ENCODE results near the gene TLE7. TPM values are rescaled to one million over a fixed set of nuclear protein-coding genes. Genes with fewer than 3 reads are reported as not detected.

Gene TLE7
- total RNA-seq, 1 donor from 2014 or later: not detected

GRCh38 chr16:71459510-71459909 is 17.7 kb upstream of the TLE7 start:
- intact Hi-C loops (cut with DNase I): loop anchor here (5.0 kb wide), 1 partner anchor 33 kb away; no protein-coding TSS in a partner anchor
- DNase-seq (no peak), ATAC-seq (ENCODE audit: poor library complexity) (no peak)

- ATAC-seq (ENCODE audit: poor library complexity) (no peak), DNase-seq (no peak)
- intact Hi-C loops (cut with DNase I): loop anchor here (5.0 kb wide), 1 partner anchor 36 kb away; no protein-coding TSS in a partner anchor
Observed at GRCh38 chr16:71456801-71457200, 14.9 kb upstream of the TLE7 start.

GRCh38 chr16:71453036-71453435 is 11.2 kb upstream of the TLE7 start:
- intact Hi-C loops (cut with DNase I): no loop called here
- ATAC-seq (ENCODE audit: poor library complexity) (no peak), DNase-seq (no peak)

- DNase-seq (no peak), ATAC-seq (ENCODE audit: poor library complexity) (no peak)
- intact Hi-C loops (cut with DNase I): no loop called here
Observed at GRCh38 chr16:71449020-71449419, 7.2 kb upstream of the TLE7 start.

- DNase-seq: no peak
- ATAC-seq (ENCODE audit: poor library complexity): no peak
- intact Hi-C loops (cut with DNase I): no loop called here
Observed at GRCh38 chr16:71448274-71448866, 6.5 kb upstream of the TLE7 start.

GRCh38 chr16:71443714-71444113 is 1.9 kb upstream of the TLE7 start:
- no peak for DNase-seq
- intact Hi-C loops (cut with DNase I): no loop called here
- no peak for ATAC-seq (ENCODE audit: poor library complexity)

GRCh38 chr16:71441348-71442050 is 355 bp downstream of the TLE7 start:
- DNase-seq: no peak
- no peak for ATAC-seq (ENCODE audit: poor library complexity)
- intact Hi-C loops (cut with DNase I): no loop called here

- intact Hi-C loops (cut with DNase I): no loop called here
- ATAC-seq (ENCODE audit: poor library complexity) (no peak), DNase-seq (no peak)
Observed at GRCh38 chr16:71440669-71441347, 1.0 kb downstream of the TLE7 start.

- intact Hi-C loops (cut with DNase I): no loop called here
- no peak for DNase-seq
Observed at GRCh38 chr16:71439523-71439922, 2.3 kb downstream of the TLE7 start.

GRCh38 chr16:71436473-71436872 is 5.4 kb downstream of the TLE7 start:
- ATAC-seq (ENCODE audit: poor library complexity) (no peak), DNase-seq (no peak)
- intact Hi-C loops (cut with DNase I): no loop called here

More at GRCh38 chr16:71439523-71439922, 2.3 kb downstream of the TLE7 start:
- no peak for ATAC-seq (ENCODE audit: poor library complexity)

- intact Hi-C loops (cut with DNase I): no loop called here
- ATAC-seq (ENCODE audit: poor library complexity) (no peak), DNase-seq (no peak)
Observed at GRCh38 chr16:71432906-71433305, 8.9 kb downstream of the TLE7 start.

GRCh38 chr16:71431991-71432390 is 9.9 kb downstream of the TLE7 start:
- DNase-seq (no peak), ATAC-seq (ENCODE audit: poor library complexity) (no peak)
- intact Hi-C loops (cut with DNase I): no loop called here

- intact Hi-C loops (cut with DNase I): no loop called here
- ATAC-seq (ENCODE audit: poor library complexity) (no peak), DNase-seq (no peak)
Observed at GRCh38 chr16:71431176-71431575, 10.7 kb downstream of the TLE7 start.

GRCh38 chr16:71430744-71431143 is 11.1 kb downstream of the TLE7 start:
- no peak for DNase-seq
- ATAC-seq (ENCODE audit: poor library complexity): no peak
- intact Hi-C loops (cut with DNase I): no loop called here

- intact Hi-C loops (cut with DNase I): no loop called here
- no peak for DNase-seq
- no peak for ATAC-seq (ENCODE audit: poor library complexity)
Observed at GRCh38 chr16:71429581-71429980, 12.3 kb downstream of the TLE7 start.

- DNase-seq (no peak), ATAC-seq (ENCODE audit: poor library complexity) (no peak)
- intact Hi-C loops (cut with DNase I): no loop called here
Observed at GRCh38 chr16:71428883-71429282, 13.0 kb downstream of the TLE7 start.

GRCh38 chr16:71428385-71428784 is 13.5 kb downstream of the TLE7 start:
- ATAC-seq (ENCODE audit: poor library complexity) (no peak), DNase-seq (no peak)
- intact Hi-C loops (cut with DNase I): no loop called here

GRCh38 chr16:71426880-71427615 is 14.8 kb downstream of the TLE7 start:
- intact Hi-C loops (cut with DNase I): no loop called here
- ATAC-seq (ENCODE audit: poor library complexity): no peak

More at GRCh38 chr16:71426880-71427615, 14.8 kb downstream of the TLE7 start:
- no peak for DNase-seq
